BJ (cell line): ENCODE data around the gene TBC1D8. TPM values are rescaled to one million over a fixed set of nuclear protein-coding genes. Genes with fewer than 3 reads are reported as not detected.

Source experiments
- CTCF ChIA-PET: fragments of 350-600 bp; formaldehyde crosslinking; extraction: SDS; loops from one replicate; lab custom pipeline; 2021; ENCODE audit warnings: antibody characterized with exemption, inconsistent platforms; lab: Yijun Ruan, JAX
- POLR2A ChIA-PET: fragments of 300-600 bp; sonication (Branson Sonifier 250); formaldehyde crosslinking; extraction: SDS; loops from one replicate; lab custom pipeline; 2021; ENCODE audit warnings: antibody characterized with exemption; lab: Charles Lee
- DNase-seq: peaks from one replicate; pipeline ENCODE4 v3.0.0-alpha.2; 2011; ENCODE audit warnings: low read depth
- H3K27me3 ChIP-seq: 2 replicates; pipeline ENCODE4 v1.6.0; 2011; ENCODE audit warnings: low read length; ENCODE audit not compliant: control insufficient read depth, insufficient read depth
- H3K36me3 ChIP-seq: 2 replicates; pipeline ENCODE4 v1.5.1; 2011; ENCODE audit warnings: low read length; ENCODE audit not compliant: control insufficient read depth, insufficient read depth
- H3K4me3 ChIP-seq: 2 replicates; pipeline ENCODE4 v1.5.1; 2011; ENCODE audit warnings: low read depth, mild to moderate bottlenecking, control low read depth, low read length
- polyA plus RNA-seq: library from polyadenylated mRNA; depleted of rRNA; stranded (reverse); fragments of >200 nt; gene quantifications from 2 replicates; pipeline ENCODE4 v1.2.3, GENCODE V29; 2011
- TF ChIP-seq, protein P1 (sequence below): IDR thresholded peaks from 2 replicates; pipeline ENCODE4 v1.5.1; 2011; ENCODE audit warnings: low read depth, mild to moderate bottlenecking, control low read depth, inconsistent platforms, low read length, moderate library complexity; ENCODE audit not compliant: insufficient read depth

Gene TBC1D8
- polyA plus RNA-seq, 1 experiment = 8.8 TPM

DNA sequence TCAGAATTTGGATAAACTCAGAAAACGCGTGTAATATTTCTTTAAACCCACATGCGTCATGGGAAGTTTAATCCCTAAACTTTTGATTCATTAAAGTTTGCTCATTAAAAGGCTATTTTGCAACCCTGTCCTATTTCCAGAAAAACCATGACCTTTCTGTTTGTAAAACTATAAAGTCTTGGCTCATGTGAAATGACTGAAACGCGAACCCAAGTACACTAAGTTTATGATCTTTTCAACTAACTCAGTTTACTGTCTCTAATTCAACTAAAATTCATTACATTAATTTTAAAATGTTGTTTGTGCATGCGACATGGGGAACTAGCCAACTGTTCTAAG lies 153.0 kb downstream of the TBC1D8 start:
- no peak overlapping the region for H3K4me3 ChIP-seq
- CTCF ChIA-PET = interaction anchor here (1.8 to 2.2 kb wide), 2 partner anchors 268 to 388 kb away, joined by 5 to 9 read pairs; no protein-coding TSS in a partner anchor
- peaks cover 5% of the 10 kb centered on the region for H3K36me3 ChIP-seq
- TF ChIP-seq, protein P1, sequence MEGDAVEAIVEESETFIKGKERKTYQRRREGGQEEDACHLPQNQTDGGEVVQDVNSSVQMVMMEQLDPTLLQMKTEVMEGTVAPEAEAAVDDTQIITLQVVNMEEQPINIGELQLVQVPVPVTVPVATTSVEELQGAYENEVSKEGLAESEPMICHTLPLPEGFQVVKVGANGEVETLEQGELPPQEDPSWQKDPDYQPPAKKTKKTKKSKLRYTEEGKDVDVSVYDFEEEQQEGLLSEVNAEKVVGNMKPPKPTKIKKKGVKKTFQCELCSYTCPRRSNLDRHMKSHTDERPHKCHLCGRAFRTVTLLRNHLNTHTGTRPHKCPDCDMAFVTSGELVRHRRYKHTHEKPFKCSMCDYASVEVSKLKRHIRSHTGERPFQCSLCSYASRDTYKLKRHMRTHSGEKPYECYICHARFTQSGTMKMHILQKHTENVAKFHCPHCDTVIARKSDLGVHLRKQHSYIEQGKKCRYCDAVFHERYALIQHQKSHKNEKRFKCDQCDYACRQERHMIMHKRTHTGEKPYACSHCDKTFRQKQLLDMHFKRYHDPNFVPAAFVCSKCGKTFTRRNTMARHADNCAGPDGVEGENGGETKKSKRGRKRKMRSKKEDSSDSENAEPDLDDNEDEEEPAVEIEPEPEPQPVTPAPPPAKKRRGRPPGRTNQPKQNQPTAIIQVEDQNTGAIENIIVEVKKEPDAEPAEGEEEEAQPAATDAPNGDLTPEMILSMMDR = no peak
- peak; percentile 47 for DNase-seq
- POLR2A ChIA-PET = no interaction called here
- H3K27me3 ChIP-seq = no peaks in the 10 kb centered on the region

- CTCF ChIA-PET = no interaction called here
- TF ChIP-seq, protein P1 = no peak
- H3K27me3 ChIP-seq = no peaks in the 10 kb centered on the region
- no peak for DNase-seq
- POLR2A ChIA-PET = no interaction called here
- H3K36me3 ChIP-seq = peaks cover 5% of the 10 kb centered on the region
- no peak overlapping the region for H3K4me3 ChIP-seq
These were observed 153.5 kb downstream of the TBC1D8 start for GRCh38 chr2:100997509-100998234.

GRCh38 chr2:100995309-100996075 lies 155.7 kb downstream of the TBC1D8 start:
- CTCF ChIA-PET = interaction anchor here (1.6 kb wide), 1 partner anchor 385 kb away, joined by 3 read pairs; no protein-coding TSS in a partner anchor
- POLR2A ChIA-PET = no interaction called here
- no peaks in the 10 kb centered on the region for H3K27me3 ChIP-seq
- TF ChIP-seq, protein P1 = no peak
- peaks cover 11% of the 10 kb centered on the region for H3K36me3 ChIP-seq
- DNase-seq = no peak
- H3K4me3 ChIP-seq = no peak overlapping the region

DNA sequence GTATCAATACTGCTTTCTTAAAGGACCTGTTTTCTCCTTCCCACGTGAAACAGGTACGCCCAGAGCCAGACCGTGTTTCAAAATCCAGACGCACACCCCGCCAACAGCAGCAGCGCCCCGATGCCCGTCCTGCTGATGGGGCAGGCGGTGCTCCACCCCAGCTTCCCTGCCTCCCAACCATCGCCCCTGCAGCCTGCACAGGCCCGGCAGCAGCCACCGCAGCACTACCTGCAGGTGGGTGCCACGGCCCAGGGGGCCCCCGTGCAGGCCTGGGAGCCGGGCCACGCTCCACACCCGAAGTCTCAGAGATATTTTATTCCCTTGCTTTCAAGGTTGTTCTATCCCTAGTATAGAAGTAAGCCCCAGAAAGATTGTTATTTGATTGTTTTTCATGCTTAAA lies 157.9 kb downstream of the TBC1D8 start:
- DNase-seq = no peak
- CTCF ChIA-PET = interaction anchor here (1.2 kb wide), 1 partner anchor 7 kb away, joined by 3 read pairs; no protein-coding TSS in a partner anchor
- Histone ChIP-seq H3K4me3 (no peak overlapping the region), H3K27me3 (no peaks in the 10 kb centered on the region), H3K36me3 (peaks cover 11% of the 10 kb centered on the region)
- TF ChIP-seq, protein P1 = no peak
- POLR2A ChIA-PET = no interaction called here

- Histone ChIP-seq H3K36me3 (peaks cover 11% of the 10 kb centered on the region), H3K4me3 (no peak overlapping the region), H3K27me3 (no peaks in the 10 kb centered on the region)
- ChIA-PET POLR2A (no interaction called here), CTCF (no interaction called here)
- DNase-seq = no peak
- TF ChIP-seq, protein P1 = no peak
These were observed 158.9 kb downstream of the TBC1D8 start for GRCh38 chr2:100992262-100992661.
